ENCODE data around the gene FHAD1.

- TF ChIP-seq CTCF (IDR thresholded peaks at IDR 0.05 in 2 of 3, conservative IDR thresholded peaks at IDR 0.05 in 1 of 3; ENCODE audit: borderline replicate concordance in 1 of 3, insufficient read depth in 1 of 3, low read depth in 2 of 3, low read length in 2 of 3) (no peak), REST (IDR thresholded peaks at IDR 0.05; ENCODE audit: low read depth) (no peak), POLR2A (IDR thresholded peaks at IDR 0.05; ENCODE audit: borderline replicate concordance, extremely low read depth, insufficient read depth, insufficient read length) (no peak), POLR2AphosphoS5 (IDR thresholded peaks at IDR 0.05; ENCODE audit: low read depth, low read length) (no peak), MAX (IDR thresholded peaks at IDR 0.05) (no peak), EZH2 (IDR thresholded peaks at IDR 0.05) (no peak), SIN3A (IDR thresholded peaks at IDR 0.05; ENCODE audit: low read depth) (no peak), FOSL1 (IDR thresholded peaks at IDR 0.05; ENCODE audit: low read depth) (no peak), SP1 (IDR thresholded peaks at IDR 0.05; ENCODE audit: low read depth) (no peak)
These were observed 94.2 kb downstream of the FHAD1 start for GRCh38 chr1:15341228-15341627.

All from HCT116 (cell line).